Measurements from ENCODE around the gene NXN.

DNA sequence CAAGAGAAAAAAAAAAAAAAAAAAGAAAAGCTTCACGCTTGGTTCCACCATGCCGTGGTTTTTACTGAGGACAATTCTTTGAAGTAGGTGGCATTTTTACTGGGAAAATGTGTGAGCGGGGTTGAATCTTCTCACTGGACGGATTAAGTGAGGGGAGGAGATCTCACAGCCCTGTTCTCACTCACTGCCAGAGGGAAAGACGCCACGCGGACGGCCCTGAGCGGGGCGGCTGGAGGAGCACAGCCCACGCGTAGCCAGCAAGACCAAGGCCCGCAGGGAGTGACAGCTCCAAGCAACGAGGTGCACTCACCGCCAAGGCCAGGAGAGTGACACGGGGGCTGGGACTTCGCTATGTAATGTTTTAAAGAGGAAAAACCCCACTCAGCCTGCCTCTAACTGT is 154.4 kb downstream of the NXN start:
- TF ChIP-seq CTCF (IDR thresholded peaks at IDR 0.05) (no peak), POLR2A (IDR thresholded peaks at IDR 0.05) (no peak)

Measured in Peyer's patch (tissue), 4 donors.